Fibroblast of lung (primary cell): Measurements from ENCODE around the gene NUP98. TPM values are rescaled to one million over a fixed set of nuclear protein-coding genes. Genes with fewer than 3 reads are reported as not detected.
A peak's percentile ranks its signal among the peaks of the same experiment; 100 is the strongest.

Experiments
- DNase-seq, 2 donors: peaks; one replicate each; pipeline versions ENCODE4 v3.0.0 to v3.0.0-alpha.2; 2010; ENCODE audit warnings: low read depth in 2 of 2
- H2AFZ ChIP-seq: 2 replicates; pipeline ENCODE4 v1.5.1; 2012; ENCODE audit warnings: low read length, control low read depth, inconsistent platforms
- H3K27ac ChIP-seq: 2 replicates; pipeline ENCODE4 v1.5.1; 2011; ENCODE audit warnings: low read length, control low read depth; ENCODE audit not compliant: insufficient read depth
- H3K27me3 ChIP-seq: 2 replicates; pipeline ENCODE4 v1.5.1; 2011; ENCODE audit warnings: mild to moderate bottlenecking, low read length; ENCODE audit not compliant: control insufficient read depth, insufficient read depth
- H3K36me3 ChIP-seq: 2 replicates; pipeline ENCODE4 v1.5.1; 2011; ENCODE audit warnings: low read length; ENCODE audit not compliant: control insufficient read depth, insufficient read depth
- H3K4me1 ChIP-seq: 2 replicates; pipeline ENCODE4 v1.5.1; 2011; ENCODE audit warnings: low read length; ENCODE audit not compliant: control insufficient read depth, insufficient read depth; ENCODE audit errors: extremely low read depth
- H3K4me2 ChIP-seq: 2 replicates; pipeline ENCODE4 v1.5.1; 2011; ENCODE audit warnings: low read length, control low read depth; ENCODE audit not compliant: insufficient read depth; ENCODE audit errors: extremely low read depth
- H3K4me3 ChIP-seq, 4 experiments: fragments of 200-600 bp in 1 of 4; sonication (generic) in 1 of 4; replicated peaks in 1 of 4; 2 replicates each; pipeline ENCODE4 v1.5.1; 2011 to 2016; ENCODE audit warnings: low read length in 4 of 4, low read depth in 3 of 4, mild to moderate bottlenecking in 3 of 4, control low read depth in 2 of 4, inconsistent platforms in 1 of 4, mixed read lengths in 1 of 4; ENCODE audit not compliant: insufficient read depth in 1 of 4; ENCODE audit errors: control extremely low read depth in 1 of 4
- H3K79me2 ChIP-seq: 2 replicates; pipeline ENCODE4 v1.5.1; 2012; ENCODE audit warnings: mild to moderate bottlenecking, low read length, inconsistent platforms; ENCODE audit not compliant: control insufficient read depth, insufficient read depth
- H3K9ac ChIP-seq: 2 replicates; pipeline ENCODE4 v1.5.1; 2011; ENCODE audit warnings: mild to moderate bottlenecking, low read length, control low read depth; ENCODE audit not compliant: insufficient read depth
- H3K9me3 ChIP-seq: 2 replicates; pipeline ENCODE4 v1.5.1; 2012; ENCODE audit warnings: low read depth, low read length; ENCODE audit not compliant: control insufficient read depth, insufficient read depth
- H4K20me1 ChIP-seq: 2 replicates; pipeline ENCODE4 v1.5.1; 2011; ENCODE audit warnings: low read length; ENCODE audit not compliant: control insufficient read depth, insufficient read depth; ENCODE audit errors: extremely low read depth
- CTCF ChIP-seq, 2 donors: IDR thresholded peaks in 1 of 2; conservative IDR thresholded peaks in 1 of 2; 1 replicate in 1 of 2; 2 replicates in 1 of 2; pipeline ENCODE4 v1.5.1; 2011 to 2012; ENCODE audit warnings: low read length in 2 of 2, control low read depth in 1 of 2, inconsistent platforms in 1 of 2, low read depth in 1 of 2, mild to moderate bottlenecking in 1 of 2
- EZH2 ChIP-seq: IDR thresholded peaks from 2 replicates; pipeline ENCODE4 v1.5.1; 2012; ENCODE audit warnings: low read length, control low read depth, mild to moderate bottlenecking; ENCODE audit errors: missing control alignments
- polyA plus RNA-seq, 2 donors: library from polyadenylated mRNA; depleted of rRNA in 1 of 2; stranded (reverse) in 1 of 2; unstranded in 1 of 2; fragments of >200 nt; gene quantifications; 2 replicates each; pipeline ENCODE4 v1.2.1, GENCODE V29; 2011 to 2012; ENCODE audit warnings: missing spikeins in 1 of 2
- total RNA-seq: library from RNA; depleted of rRNA; stranded (reverse); fragments of >200 nt; gene quantifications from 2 replicates; pipeline ENCODE4 v1.2.1, GENCODE V29; 2014

Gene NUP98
- total and polyA plus RNA-seq, 2 donors (not counting 1 experiment from before 2014, with no cell fraction given), result 60.6 to 99.6 TPM

- H3K27me3 ChIP-seq, result no peaks in the 10 kb centered on the region
- no peaks in the 10 kb centered on the region for H4K20me1 ChIP-seq
- H2AFZ ChIP-seq, result no peak overlapping the region
- peak overlapping the region; percentile 96 for H3K4me2 ChIP-seq
- peak overlapping the region; percentile 37 for H3K27ac ChIP-seq
- H3K9me3 ChIP-seq, result no peaks in the 10 kb centered on the region
- TF ChIP-seq EZH2, result no peak
- no peak for TF ChIP-seq CTCF (conservative IDR thresholded peaks at IDR 0.05 in 1 of 2, IDR thresholded peaks at IDR 0.05 in 1 of 2; ENCODE audit: low read depth in 1 of 2, low read length in 2 of 2)
- peaks cover 44% of the 10 kb centered on the region for H3K79me2 ChIP-seq
- peaks cover 3% of the 10 kb centered on the region for H3K36me3 ChIP-seq
- H3K4me3 ChIP-seq, result peak overlapping the region; percentile 79 to 83 (median 82)
- peak overlapping the region; percentile 64 for H3K9ac ChIP-seq
- peaks cover 15% of the 10 kb centered on the region for H3K4me1 ChIP-seq
- no peak for DNase-seq
Observed at GRCh38 chr11:3840004-3840869, 42.9 kb upstream of the NUP98 start.

- TF ChIP-seq EZH2 (no peak), CTCF (conservative IDR thresholded peaks at IDR 0.05 in 1 of 2, IDR thresholded peaks at IDR 0.05 in 1 of 2; ENCODE audit: low read depth in 1 of 2, low read length in 2 of 2) (no peak)
- peaks cover 17% of the 10 kb centered on the region for H3K4me1 ChIP-seq
- H4K20me1 ChIP-seq, result no peaks in the 10 kb centered on the region
- peaks cover 3% of the 10 kb centered on the region for H3K36me3 ChIP-seq
- no peak overlapping the region for H3K9ac ChIP-seq
- H2AFZ ChIP-seq, result no peak overlapping the region
- H3K27me3 ChIP-seq, result no peaks in the 10 kb centered on the region
- no peaks in the 10 kb centered on the region for H3K9me3 ChIP-seq
- H3K4me2 ChIP-seq, result no peak overlapping the region
- H3K79me2 ChIP-seq, result peaks cover 60% of the 10 kb centered on the region
- no peak for DNase-seq
- no peak overlapping the region for H3K27ac ChIP-seq
- peak overlapping the region in 1 of 4 experiments; percentile 7 for H3K4me3 ChIP-seq
Observed at GRCh38 chr11:3838504-3838903, 41.1 kb upstream of the NUP98 start.

GRCh38 chr11:3837793-3838192, 40.4 kb upstream of the NUP98 start:
- Histone ChIP-seq H3K9me3 (no peaks in the 10 kb centered on the region), H3K4me2 (no peak overlapping the region), H3K79me2 (peaks cover 67% of the 10 kb centered on the region), H3K4me1 (peaks cover 17% of the 10 kb centered on the region), H3K36me3 (peaks cover 3% of the 10 kb centered on the region), H4K20me1 (no peaks in the 10 kb centered on the region), H2AFZ (no peak overlapping the region), H3K4me3 (no peak overlapping the region), H3K27me3 (no peaks in the 10 kb centered on the region), H3K27ac (no peak overlapping the region), H3K9ac (no peak overlapping the region)
- no peak for DNase-seq
- TF ChIP-seq CTCF (conservative IDR thresholded peaks at IDR 0.05 in 1 of 2, IDR thresholded peaks at IDR 0.05 in 1 of 2; ENCODE audit: low read depth in 1 of 2, low read length in 2 of 2) (no peak), EZH2 (no peak)
